GM06990 (cell line): ENCODE results near the gene RBM18.

Experiments used
- DNase-seq: peaks from one replicate; pipeline ENCODE4 v3.0.0-alpha.2; 2011; ENCODE audit not compliant: insufficient read length; ENCODE audit errors: extremely low read depth
- H3K27me3 ChIP-seq: replicated peaks from 2 replicates; pipeline ENCODE4 v1.6.0; 2011; ENCODE audit warnings: low read length; ENCODE audit not compliant: control insufficient read depth, insufficient read depth
- H3K36me3 ChIP-seq: 2 replicates; pipeline ENCODE4 v1.5.1; 2011; ENCODE audit warnings: low read length; ENCODE audit not compliant: control insufficient read depth, insufficient read depth
- H3K4me3 ChIP-seq: replicated peaks from 2 replicates; pipeline ENCODE4 v1.5.1; 2011; ENCODE audit warnings: low read depth, mild to moderate bottlenecking, control low read depth, low read length
- TF ChIP-seq, protein P1 (sequence below): IDR thresholded peaks from 2 replicates; pipeline ENCODE4 v1.5.1; 2011; ENCODE audit warnings: low read length, control low read depth, mild to moderate bottlenecking, inconsistent platforms; ENCODE audit not compliant: insufficient read depth, poor library complexity, severe bottlenecking

RBM18 gene

DNA sequence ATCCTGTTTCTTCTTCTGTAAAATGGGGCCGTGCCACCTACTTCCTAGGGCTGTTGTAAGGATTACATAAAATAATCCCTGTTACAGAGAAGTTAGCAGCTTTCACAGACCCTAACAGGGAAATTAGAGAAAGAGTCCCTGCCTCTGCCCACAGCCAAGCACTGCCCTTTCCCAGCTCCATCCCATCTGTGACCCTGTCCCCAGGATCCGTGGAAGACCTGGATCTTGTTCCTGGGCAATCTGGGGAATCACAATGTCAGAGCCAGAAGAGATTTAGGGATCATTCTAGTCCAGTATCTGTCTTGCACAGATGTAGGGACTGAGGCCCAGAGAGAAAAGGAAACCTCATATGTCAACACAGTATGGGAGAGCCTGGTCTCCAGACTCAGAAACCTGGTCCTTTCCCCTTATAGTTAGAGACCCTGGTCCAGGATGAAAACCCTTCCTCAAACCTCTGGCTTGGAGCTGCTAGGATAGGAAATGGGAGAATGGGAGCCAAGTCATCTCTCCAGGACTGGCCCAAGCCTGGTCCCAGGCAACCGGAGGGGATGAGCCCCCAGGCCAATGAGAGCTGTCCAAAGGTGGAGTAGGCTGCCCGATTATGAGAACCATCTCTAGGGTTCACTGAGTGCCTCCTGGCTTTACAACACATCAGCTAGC, 48.4 kb downstream of the RBM18 start:
- no peak for DNase-seq
- H3K36me3 ChIP-seq: no peaks in the 10 kb centered on the region
- H3K27me3 ChIP-seq: peaks cover 13% of the 10 kb centered on the region
- TF ChIP-seq, protein P1, sequence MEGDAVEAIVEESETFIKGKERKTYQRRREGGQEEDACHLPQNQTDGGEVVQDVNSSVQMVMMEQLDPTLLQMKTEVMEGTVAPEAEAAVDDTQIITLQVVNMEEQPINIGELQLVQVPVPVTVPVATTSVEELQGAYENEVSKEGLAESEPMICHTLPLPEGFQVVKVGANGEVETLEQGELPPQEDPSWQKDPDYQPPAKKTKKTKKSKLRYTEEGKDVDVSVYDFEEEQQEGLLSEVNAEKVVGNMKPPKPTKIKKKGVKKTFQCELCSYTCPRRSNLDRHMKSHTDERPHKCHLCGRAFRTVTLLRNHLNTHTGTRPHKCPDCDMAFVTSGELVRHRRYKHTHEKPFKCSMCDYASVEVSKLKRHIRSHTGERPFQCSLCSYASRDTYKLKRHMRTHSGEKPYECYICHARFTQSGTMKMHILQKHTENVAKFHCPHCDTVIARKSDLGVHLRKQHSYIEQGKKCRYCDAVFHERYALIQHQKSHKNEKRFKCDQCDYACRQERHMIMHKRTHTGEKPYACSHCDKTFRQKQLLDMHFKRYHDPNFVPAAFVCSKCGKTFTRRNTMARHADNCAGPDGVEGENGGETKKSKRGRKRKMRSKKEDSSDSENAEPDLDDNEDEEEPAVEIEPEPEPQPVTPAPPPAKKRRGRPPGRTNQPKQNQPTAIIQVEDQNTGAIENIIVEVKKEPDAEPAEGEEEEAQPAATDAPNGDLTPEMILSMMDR: no peak
- H3K4me3 ChIP-seq: no peak overlapping the region

DNA sequence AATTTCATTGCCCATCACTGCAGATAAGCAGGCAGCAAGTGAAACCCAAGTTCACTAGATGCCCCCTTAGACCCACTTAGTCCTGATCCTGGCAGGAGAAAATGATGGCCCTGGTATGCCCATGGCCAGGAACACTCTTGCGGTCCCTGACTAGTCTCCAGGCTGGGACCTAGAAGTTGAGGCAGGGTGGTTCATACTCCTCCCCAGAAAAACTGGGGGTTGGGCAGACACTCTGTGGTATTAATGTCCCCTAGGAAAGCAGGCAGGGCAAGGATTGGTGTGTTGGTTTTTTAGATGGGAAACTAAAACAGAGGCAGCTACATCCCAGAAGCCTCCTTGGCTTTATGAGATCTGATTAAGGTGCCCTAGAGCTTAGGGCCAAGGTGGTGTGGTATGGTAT, 49.0 kb downstream of the RBM18 start:
- no peak overlapping the region for H3K4me3 ChIP-seq
- TF ChIP-seq, protein P1: no peak
- no peaks in the 10 kb centered on the region for H3K36me3 ChIP-seq
- DNase-seq: no peak
- peaks cover 13% of the 10 kb centered on the region for H3K27me3 ChIP-seq

DNA sequence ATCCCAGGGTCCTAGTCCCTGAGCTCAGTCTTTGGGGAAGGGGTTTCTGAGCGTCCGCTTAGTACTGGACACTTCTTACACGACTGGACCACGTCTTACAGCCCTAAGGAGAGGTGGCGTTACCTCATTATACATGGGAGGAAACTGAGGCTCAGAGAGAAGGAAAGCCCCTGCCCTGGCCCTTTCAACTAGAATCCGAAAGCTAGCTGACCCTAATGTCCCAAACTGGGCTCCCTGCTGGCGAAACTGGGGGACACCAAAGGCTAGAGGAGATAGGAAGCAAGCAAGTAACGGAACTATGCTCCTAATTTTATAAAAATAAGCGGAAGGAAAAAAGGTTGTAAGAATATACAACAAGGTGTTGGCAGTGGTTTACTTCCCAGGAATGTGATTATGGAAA, 50.1 kb downstream of the RBM18 start:
- TF ChIP-seq, protein P1: no peak
- DNase-seq: no peak
- no peaks in the 10 kb centered on the region for H3K36me3 ChIP-seq
- H3K4me3 ChIP-seq: no peak overlapping the region
- peaks cover 8% of the 10 kb centered on the region for H3K27me3 ChIP-seq

DNA sequence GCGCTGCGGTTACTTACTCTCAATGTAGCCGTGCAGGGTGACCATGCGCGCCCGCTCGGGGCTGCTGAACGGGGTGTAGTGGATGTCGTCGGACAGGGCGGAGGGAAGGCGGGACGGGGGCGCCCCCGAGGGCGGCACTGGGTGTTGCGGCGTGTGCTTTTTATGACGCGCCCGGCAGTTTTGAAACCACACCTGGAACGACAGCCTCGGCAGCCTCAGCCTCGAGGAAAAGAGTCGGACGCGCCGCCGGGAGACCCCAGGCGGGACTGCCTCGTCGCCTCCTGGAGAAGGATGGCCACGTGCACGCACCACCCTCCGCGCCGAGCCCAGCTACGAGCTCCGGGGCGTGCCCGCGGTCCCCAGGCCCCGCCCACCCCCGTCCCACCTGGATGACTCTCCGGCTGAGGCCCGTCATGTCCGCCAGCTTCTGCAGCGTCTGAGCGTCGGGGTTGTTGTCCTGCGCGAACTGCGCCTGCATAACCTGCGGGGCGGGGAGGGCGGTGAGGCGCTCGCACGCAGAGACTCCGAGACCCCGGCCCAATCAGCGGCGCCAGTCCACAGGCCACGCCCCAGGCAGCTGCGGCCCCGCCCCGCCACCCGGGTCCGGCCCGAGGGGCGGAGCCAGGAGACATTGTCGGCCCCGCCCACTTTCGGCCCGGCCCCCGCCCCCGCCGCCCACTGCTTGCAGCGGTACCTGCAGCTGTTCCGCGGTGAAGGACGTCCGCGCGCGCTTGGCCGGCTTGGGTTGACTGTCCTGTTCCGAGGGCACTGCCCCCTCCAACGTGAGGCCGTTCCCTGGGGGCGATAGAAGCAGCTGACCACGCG, 50.8 kb downstream of the RBM18 start:
- H3K27me3 ChIP-seq: peaks cover 3% of the 10 kb centered on the region
- peak; percentile 70 for DNase-seq
- TF ChIP-seq, protein P1: no peak
- H3K4me3 ChIP-seq: peak overlapping the region; percentile 50
- no peaks in the 10 kb centered on the region for H3K36me3 ChIP-seq

DNA sequence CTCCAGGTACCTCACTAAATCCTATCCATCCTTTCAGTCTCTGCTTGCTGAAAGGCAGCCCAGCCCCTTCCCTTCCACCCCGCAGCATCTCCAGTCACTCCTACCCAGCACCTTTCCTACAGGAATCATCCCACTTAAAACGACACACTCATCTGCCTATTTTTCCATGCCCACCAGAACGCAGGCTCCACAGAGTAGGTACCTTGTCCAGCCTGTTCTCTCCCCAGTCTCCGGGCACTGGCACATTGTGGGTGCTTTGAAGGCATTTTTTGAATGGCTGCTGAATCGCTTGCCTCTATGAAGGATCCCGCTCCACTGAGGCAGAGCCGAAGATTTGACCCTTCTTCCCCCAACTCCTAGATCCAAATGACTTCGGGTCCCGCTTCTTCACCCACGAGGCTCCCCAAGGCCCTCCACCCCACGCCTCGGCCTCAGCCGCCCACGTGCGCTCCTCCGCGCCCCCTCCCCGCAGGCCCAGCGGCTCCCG, 51.5 kb downstream of the RBM18 start:
- Histone ChIP-seq H3K36me3 (no peaks in the 10 kb centered on the region), H3K4me3 (no peak overlapping the region), H3K27me3 (peaks cover 1% of the 10 kb centered on the region)
- DNase-seq: no peak
- TF ChIP-seq, protein P1: no peak
